NCI-H1417 treated with DMSO at 0.1 percent for 48 hours (cell line): ENCODE data around the gene INO80.
"Not testable (repeated sequence)": the region's sequence is repeated elsewhere in the genome, so short reads cannot be mapped to it uniquely, and the experiment has no call there.

Experiments used
- DNase-seq: peaks from one replicate; lab custom pipeline; 2025; lab: John Stamatoyannopoulos, UW

INO80 gene

DNA sequence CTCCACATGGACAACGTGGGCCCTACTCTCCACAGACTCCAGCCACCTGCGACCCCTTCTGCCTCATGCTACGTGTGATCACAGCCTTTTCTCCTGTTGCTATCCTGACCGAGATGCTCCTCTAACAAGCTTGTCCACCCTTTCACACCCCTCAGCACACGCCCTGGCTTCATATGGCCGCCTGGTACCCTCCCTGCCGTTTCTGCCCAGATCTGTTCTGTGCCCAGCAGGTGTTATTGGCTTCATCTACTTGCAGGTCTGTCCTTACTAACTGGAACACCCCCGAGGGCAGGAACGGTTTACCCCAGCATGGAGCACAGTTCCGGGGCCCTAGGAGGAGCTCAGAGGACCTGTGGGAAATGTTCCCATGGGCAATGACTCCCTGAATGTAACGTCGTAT lies 152.9 kb downstream of the INO80 start:
- DNase-seq = no peak

- DNase-seq = not testable (repeated sequence)
Measured at GRCh38 chr15:40962317-40962716, 153.8 kb downstream of the INO80 start.

DNA sequence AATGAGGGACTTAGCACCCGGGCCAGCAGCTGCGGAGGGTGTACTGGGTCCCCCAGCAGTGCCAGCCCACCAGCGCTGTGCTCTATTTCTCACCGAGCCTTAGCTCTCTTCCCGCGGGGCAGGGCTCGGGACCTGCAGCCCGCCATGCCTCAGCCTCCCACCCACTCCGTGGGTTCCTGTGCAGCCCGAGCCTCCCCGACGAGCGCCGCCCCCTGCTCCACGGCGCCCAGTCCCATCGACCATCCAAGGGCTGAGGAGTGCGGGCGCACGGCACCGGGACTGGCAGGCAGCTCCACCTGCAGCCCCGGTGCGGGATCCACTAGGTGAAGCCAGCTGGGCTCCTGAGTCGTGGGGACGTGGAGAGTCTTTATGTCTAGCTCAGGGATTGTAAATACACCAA lies 154.3 kb downstream of the INO80 start:
- DNase-seq = not testable (repeated sequence)

- no peak for DNase-seq
Measured at GRCh38 chr15:40960925-40961324, 155.2 kb downstream of the INO80 start.

GRCh38 chr15:40960151-40960885 lies 155.8 kb downstream of the INO80 start:
- no peak for DNase-seq

GRCh38 chr15:40959331-40960141 lies 156.5 kb downstream of the INO80 start:
- no peak for DNase-seq

DNA sequence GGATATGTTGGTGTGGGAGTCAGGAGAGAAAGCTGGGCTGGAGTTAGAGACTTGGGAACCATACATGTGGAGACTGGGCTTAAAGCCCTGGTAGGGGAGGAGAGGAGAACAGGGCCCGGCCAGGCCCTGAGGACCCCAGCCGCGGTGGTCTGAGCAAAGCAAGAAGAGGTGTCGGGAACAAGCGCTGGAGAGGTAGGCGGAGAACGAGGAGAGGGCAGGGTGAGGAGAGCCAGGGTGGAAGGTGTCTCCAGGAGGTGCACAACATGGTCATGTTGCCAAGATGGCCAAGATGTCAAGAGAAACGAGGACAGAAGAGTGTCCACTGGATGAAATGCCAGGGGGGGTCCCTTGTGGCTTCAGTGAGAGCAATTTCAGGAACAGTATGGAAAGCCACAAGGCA lies 157.4 kb downstream of the INO80 start:
- no peak for DNase-seq

DNA sequence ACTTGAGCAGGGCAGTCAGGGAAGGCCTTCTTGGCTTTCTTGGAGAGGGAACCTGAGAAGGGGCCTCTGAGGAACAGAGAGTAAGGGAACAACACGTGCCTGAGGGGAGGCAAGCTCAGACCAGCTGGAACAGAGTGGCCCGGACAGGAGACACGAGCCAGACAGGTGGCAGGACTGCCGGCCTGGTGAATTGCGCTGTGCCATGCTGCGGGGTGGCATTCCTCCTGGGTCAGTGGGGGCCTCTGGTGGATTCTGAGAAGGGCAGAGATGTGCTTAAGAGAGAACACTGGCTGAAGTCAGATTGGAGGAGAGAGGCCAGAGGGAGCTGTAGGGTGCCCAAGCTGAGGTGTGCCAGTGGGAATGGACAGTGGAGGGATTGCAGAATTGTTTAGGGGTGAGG lies 157.9 kb downstream of the INO80 start:
- DNase-seq = no peak

DNA sequence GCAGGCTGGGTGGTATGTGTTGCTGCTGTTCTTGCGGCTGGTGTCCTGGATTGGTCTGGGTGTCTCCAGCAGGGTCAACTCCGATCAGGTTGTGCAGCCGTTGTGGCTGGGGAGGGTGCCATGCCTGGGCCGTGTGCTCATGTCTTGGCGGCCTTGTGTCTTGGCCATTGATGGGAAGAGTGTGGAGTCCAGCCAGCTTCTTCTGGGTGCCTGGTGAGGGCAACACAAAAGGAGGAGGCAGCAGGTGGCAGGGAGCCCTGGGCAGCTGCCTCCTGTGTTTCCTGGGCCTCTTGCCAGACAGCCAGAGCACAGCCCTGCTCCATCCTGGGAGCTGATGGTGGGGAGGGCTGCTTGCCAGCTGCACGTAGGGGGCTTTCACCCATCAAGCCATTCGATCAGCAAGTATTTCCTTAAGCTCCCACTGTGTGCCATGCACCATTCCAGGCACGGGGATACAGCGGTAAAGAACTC lies 158.5 kb downstream of the INO80 start:
- no peak for DNase-seq

DNA sequence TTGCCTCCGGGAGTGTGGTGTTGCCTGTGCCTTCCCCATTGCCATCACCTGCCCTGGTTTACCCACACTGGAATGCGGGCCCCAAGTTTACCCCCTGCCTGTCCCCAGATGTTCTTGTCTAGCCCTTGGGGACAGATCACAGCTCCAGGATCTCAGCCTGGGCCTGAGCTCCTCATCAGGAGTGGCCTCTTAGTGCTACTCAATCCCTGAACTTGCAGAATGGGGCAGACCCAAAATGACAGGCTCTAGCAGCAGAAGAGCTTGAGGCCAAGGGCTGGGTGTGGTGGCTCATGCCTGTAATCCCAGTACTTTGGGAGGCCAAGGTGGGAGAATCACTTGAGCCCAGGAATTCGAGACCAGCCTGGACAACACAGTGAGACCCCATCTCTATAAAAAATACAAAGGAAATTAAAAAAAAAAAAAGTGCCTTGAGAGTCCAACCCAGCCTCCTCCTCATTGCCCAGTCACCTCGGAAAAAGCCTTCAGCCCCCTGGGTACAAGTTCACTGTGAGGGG lies 159.0 kb downstream of the INO80 start:
- no peak for DNase-seq

- no peak for DNase-seq
Measured at GRCh38 chr15:40956541-40956982, 159.5 kb downstream of the INO80 start.

DNA sequence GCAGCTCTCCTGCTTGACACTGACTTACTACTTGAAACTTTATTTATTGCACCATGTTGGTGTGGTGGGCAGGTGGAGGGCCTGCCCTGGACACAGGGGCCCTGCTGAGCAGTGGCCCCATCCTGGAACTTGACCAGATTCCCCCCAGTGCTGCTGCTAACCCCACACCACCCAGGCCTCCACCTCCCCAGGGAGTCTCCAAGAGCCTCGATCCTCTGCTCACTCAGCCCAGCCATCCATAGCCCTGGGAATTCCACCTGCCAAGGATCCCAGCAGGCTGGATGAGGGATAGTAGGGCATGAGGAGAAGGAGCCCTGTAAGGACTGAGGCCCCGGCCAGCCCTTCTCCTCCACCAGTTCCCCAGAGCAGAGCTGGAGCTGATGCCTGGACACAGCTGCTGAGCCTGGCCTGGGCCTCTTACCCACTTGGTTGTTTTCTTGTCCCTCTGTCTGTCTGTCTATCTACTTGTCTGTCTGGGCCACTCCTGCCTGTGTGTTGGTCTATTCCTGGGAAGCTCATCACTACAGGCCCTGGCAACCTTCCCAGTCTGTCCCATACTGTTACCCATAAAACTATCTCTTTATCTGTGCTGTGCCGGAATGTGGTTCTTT lies 160.0 kb downstream of the INO80 start:
- DNase-seq = no peak

- DNase-seq = no peak
Measured at GRCh38 chr15:40955141-40955903, 160.8 kb downstream of the INO80 start.

DNA sequence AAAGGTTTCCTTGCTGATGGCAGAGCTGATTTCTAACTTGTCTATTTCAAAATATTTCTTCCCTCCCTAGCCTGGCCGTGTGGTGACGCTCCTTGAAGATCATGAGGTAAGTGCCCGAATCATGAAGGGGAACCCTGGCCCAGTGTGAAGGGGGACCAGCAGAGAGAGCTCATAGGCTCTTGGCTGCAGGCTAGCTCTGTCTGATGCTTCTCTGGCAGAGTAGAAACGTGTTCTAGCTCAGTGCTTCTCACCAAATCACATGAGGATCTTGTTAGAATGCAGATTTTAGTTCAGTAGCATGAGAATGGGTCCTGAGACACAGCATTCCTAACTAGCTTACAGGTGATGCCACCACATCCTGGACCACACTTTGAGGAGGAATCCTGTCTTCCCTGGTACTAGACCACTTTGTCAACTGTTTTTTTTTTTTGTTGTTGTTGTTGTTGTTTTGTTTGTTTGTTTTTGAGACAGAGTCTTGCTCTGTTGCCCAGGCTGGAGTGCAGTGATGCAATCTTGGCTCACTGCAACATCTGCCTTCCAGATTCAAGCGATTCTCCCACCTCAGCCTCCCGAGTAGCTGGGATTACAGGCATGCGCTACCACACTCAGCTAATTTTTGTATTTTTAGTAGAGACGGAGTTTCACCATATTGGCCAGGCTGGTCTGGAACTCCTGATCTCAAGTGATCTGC lies 161.8 kb downstream of the INO80 start:
- DNase-seq = not testable (repeated sequence)

DNA sequence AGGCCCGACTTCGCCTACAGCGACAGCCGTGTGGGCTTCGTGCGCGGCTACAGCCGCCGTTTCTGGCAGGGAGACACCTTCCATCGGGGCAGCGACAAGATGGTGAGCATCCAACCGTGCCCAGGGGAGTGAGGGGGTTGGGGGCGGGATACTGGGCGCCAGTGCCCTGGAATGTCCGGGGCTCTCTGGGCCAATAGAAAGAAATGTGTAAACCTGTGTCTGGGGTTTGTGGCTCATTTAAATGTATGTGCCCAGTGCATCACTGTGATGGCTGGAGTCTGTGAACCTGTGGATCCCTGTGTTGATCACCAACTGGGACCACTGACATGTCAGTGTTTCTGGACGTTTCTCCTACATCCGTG lies 162.4 kb downstream of the INO80 start:
- no peak for DNase-seq

DNA sequence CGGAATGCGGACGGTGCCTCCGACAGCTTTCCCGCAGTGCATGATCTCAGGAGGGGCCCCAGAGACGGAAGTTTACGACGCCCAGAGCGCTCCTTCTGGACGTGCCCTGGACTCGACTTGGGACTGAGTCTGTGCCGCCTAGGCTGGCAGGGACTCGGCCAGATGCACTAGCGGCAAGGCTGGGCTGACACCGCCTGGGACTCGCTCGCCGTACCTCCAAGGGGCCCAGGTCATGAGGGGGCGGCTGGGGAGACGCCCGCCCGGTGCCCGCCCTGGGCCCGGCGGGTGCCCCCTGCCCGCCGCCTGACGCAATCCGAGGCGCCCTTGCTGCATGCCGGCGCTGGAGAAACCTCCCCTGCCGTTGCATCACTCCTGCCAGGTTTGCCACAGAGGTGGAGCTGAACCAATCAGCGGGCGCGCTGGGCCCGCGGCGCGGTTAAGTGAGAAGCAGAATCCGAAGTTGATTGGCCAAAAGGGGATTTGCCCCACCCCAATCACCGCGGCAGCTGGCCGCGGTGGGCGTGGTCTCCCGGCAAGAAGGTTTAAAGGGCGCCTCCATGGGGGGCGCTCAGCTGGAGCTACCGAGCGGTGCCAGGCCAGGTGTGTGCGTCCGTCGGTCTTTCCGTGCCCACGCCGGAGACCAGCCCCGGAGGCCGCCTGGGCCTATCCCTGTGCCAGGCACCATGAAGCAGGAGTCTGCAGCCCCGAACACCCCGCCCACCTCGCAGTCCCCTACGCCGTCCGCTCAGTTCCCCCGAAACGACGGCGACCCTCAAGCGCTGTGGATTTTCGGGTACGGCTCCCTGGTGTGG lies 163.0 kb downstream of the INO80 start, which contains the start of gene CHAC1:
TSS of gene CHAC1 (plus strand) at position 571 of the 812 bp plus-strand sequence. CDS start at position 684, 113 bp downstream.
- DNase-seq = peak; percentile 77

DNA sequence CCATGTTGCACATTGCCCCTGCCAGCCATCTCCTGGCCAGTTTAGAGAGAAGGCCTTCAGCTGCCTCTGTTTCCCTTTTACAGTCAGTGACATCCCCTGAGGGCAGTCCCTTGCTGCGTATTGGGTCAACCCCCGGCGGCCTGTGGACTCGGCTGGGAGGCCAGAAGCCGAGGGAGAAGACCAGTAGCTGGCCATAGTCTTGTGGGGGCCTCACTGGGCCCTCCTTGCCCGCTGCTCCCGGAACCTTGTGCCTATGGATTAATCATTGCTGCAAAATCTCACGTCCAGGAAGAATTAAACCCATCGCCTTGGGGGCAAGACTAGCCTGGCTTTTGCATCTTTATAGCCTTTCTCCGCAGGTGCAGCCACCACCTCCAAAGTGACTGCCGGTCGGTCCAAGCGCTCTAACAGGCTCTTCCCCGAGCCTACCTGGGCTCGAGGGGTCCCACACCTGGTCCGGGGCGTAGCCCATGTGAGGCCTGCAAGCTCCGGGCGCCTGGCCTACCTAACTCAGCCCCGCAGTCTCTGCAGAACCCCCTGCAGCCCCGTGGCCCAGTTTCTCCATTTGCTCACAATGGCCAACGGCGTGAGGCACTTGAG lies 163.7 kb downstream of the INO80 start:
- DNase-seq = no peak

- DNase-seq = no peak
Measured at GRCh38 chr15:40951764-40952163, 164.3 kb downstream of the INO80 start.

DNA sequence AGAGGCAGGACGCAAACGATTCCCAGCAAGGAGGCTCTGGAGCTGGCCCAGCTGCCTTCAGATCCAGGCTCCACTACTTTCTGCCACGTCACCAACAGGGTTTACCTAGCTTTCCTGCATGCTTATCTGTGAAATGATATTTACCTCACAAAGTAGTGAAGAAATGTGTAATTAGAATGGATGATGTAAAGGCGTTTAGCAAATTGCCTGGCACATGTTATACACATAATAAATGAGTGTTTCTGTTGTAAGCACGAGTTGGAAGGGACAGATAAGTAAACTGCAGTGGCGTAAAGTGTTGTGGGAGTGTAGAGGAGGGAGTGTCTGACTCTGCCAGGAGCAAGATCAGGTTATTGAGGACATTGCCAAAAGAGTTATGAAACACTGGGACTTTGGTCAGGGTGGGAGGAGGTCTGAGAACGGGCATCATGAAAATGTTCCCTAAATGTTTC lies 166.3 kb downstream of the INO80 start:
- DNase-seq = no peak
